Ishikawa (cell line): ENCODE results near the gene DDAH1.

Source experiments
- CEBPB ChIP-seq: IDR thresholded peaks from 2 replicates; pipeline ENCODE4 v1.6.1; 2012
- CREB1 ChIP-seq: IDR thresholded peaks from 2 replicates; pipeline ENCODE4 v1.6.1; 2012; ENCODE audit warnings: low read depth
- EGR1 ChIP-seq: IDR thresholded peaks from 2 replicates; pipeline ENCODE4 v1.6.1; 2012
- EP300 ChIP-seq: IDR thresholded peaks from 2 replicates; pipeline ENCODE4 v1.6.1; 2012; ENCODE audit warnings: borderline replicate concordance
- FOXM1 ChIP-seq: IDR thresholded peaks from 2 replicates; pipeline ENCODE4 v1.6.1; 2012; ENCODE audit warnings: low read depth, borderline replicate concordance
- NFIC ChIP-seq: IDR thresholded peaks from 2 replicates; pipeline ENCODE4 v1.6.1; 2012
- RAD21 ChIP-seq: IDR thresholded peaks from 2 replicates; pipeline ENCODE4 v1.6.1; 2012; ENCODE audit warnings: low read depth
- TAF1 ChIP-seq: IDR thresholded peaks from 2 replicates; pipeline ENCODE4 v1.6.1; 2012; ENCODE audit warnings: low read depth, mild to moderate bottlenecking
- TCF12 ChIP-seq: IDR thresholded peaks from 2 replicates; pipeline ENCODE4 v1.6.1; 2012; ENCODE audit warnings: low read depth
- TEAD4 ChIP-seq: IDR thresholded peaks from 2 replicates; pipeline ENCODE4 v1.6.1; 2012
- USF1 ChIP-seq: IDR thresholded peaks from 2 replicates; pipeline ENCODE4 v1.6.1; 2012
- YY1 ChIP-seq: IDR thresholded peaks from 2 replicates; pipeline ENCODE4 v1.6.1; 2012; ENCODE audit warnings: low read depth
- ZBTB7A ChIP-seq: IDR thresholded peaks from 2 replicates; pipeline ENCODE4 v1.6.1; 2012; ENCODE audit warnings: low read depth
- TF ChIP-seq, protein P1 (sequence below): IDR thresholded peaks from 2 replicates; pipeline ENCODE4 v1.6.1; 2012; ENCODE audit warnings: low read depth, mild to moderate bottlenecking
- TF ChIP-seq, protein P2 (sequence below): IDR thresholded peaks from 2 replicates; pipeline ENCODE4 v1.6.1; 2012

Gene DDAH1

DNA sequence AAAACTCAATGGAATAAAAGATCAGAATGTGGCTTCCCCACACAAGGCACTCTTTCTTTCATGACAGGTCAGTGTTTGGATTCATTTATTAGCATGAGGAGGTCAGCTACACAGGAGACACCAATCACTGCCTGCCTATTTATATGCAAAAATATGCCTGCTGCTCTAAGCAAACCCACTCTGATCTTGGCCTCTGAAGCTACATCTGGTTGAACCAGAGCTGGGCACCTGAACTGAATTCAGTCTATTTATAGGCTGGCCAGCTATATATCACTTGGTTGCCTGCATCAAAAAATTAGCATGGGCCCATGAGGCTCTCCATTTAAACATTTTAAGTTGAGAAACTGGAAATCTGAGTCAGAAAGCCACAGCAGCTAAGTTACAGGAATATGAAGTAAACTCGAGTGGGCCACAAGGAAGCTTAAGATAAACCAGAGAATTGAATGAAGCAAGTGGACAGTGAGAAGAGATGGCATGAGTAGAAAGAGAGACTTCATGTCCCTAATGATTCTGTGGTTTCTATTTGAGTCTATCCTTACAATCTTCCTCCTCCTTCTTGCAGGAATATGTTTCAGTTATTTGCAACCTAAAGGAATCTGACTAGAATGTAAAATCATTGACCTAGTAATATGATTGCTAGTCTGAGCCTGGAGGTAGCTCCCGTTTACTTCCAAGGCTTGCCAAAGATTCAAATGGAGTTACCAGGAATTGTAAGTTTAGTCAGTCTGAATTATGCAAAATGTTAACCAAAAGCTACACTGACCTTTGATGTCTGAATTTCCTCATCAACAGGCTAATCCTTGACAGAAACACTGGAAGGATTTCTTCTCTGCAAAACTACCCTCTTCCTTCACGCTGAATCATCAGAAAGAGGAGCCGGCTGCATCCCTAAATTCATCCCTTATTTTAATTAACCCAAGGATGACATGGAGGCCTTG is 17.7 kb downstream of the DDAH1 start:
- TF ChIP-seq EGR1 (no peak), ZBTB7A (no peak), FOXM1 (no peak), CREB1 (no peak), NFIC (no peak), RAD21 (no peak), YY1 (no peak), TEAD4 (no peak), TAF1 (no peak), USF1 (no peak), TCF12 (no peak), CEBPB (no peak), EP300 (no peak)
- TF ChIP-seq, protein P1, sequence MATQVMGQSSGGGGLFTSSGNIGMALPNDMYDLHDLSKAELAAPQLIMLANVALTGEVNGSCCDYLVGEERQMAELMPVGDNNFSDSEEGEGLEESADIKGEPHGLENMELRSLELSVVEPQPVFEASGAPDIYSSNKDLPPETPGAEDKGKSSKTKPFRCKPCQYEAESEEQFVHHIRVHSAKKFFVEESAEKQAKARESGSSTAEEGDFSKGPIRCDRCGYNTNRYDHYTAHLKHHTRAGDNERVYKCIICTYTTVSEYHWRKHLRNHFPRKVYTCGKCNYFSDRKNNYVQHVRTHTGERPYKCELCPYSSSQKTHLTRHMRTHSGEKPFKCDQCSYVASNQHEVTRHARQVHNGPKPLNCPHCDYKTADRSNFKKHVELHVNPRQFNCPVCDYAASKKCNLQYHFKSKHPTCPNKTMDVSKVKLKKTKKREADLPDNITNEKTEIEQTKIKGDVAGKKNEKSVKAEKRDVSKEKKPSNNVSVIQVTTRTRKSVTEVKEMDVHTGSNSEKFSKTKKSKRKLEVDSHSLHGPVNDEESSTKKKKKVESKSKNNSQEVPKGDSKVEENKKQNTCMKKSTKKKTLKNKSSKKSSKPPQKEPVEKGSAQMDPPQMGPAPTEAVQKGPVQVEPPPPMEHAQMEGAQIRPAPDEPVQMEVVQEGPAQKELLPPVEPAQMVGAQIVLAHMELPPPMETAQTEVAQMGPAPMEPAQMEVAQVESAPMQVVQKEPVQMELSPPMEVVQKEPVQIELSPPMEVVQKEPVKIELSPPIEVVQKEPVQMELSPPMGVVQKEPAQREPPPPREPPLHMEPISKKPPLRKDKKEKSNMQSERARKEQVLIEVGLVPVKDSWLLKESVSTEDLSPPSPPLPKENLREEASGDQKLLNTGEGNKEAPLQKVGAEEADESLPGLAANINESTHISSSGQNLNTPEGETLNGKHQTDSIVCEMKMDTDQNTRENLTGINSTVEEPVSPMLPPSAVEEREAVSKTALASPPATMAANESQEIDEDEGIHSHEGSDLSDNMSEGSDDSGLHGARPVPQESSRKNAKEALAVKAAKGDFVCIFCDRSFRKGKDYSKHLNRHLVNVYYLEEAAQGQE = no peak
- TF ChIP-seq, protein P2, sequence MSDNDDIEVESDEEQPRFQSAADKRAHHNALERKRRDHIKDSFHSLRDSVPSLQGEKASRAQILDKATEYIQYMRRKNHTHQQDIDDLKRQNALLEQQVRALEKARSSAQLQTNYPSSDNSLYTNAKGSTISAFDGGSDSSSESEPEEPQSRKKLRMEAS = no peak

GRCh38 chr1:85445906-85446305 is 19.1 kb downstream of the DDAH1 start:
- TF ChIP-seq NFIC (no peak), TEAD4 (no peak), TAF1 (no peak), EGR1 (no peak), EP300 (no peak)

GRCh38 chr1:85444381-85444780 is 20.6 kb downstream of the DDAH1 start:
- TF ChIP-seq NFIC = no peak
- no peak for TF ChIP-seq TEAD4
- TF ChIP-seq EP300 = no peak
- TF ChIP-seq YY1 = no peak
- TF ChIP-seq ZBTB7A = no peak
- no peak for TF ChIP-seq USF1
- no peak for TF ChIP-seq CEBPB

GRCh38 chr1:85440612-85441011 is 24.3 kb downstream of the DDAH1 start:
- TF ChIP-seq ZBTB7A = no peak

GRCh38 chr1:85438353-85438752 is 26.6 kb downstream of the DDAH1 start:
- TF ChIP-seq TCF12 = no peak
- TF ChIP-seq EP300 = no peak
- no peak for TF ChIP-seq RAD21
- TF ChIP-seq CEBPB = no peak
- no peak for TF ChIP-seq YY1
- TF ChIP-seq NFIC = no peak

DNA sequence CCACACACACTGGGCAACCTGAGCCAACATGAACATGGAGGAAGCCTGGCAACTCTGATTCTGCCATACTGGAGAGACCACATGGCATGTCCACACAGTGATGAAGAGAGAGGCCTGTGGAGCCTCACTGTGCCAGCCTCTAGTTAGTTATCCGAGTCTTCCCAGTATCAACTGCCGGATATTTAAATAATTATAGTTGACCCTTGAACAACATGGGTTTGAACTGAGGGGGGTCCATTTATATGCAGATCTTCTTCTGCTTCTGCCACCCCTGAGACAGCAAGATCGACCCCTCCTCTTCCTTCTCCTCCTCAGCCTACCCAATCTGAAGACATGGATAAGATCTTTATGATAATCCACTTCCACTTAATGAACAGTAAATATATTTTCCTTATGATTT is 27.8 kb downstream of the DDAH1 start:
- TF ChIP-seq EGR1 = no peak
- TF ChIP-seq TAF1 = no peak
- TF ChIP-seq FOXM1 = no peak
- TF ChIP-seq, protein P1 = no peak
- no peak for TF ChIP-seq CEBPB
- no peak for TF ChIP-seq ZBTB7A
- TF ChIP-seq EP300 = no peak

- no peak for TF ChIP-seq NFIC
- TF ChIP-seq, protein P1 = no peak
- TF ChIP-seq YY1 = no peak
- no peak for TF ChIP-seq TCF12
- TF ChIP-seq USF1 = no peak
- TF ChIP-seq EP300 = no peak
- TF ChIP-seq FOXM1 = no peak
- no peak for TF ChIP-seq RAD21
- no peak for TF ChIP-seq CREB1
- no peak for TF ChIP-seq CEBPB
- TF ChIP-seq EGR1 = no peak
- TF ChIP-seq TEAD4 = no peak
- TF ChIP-seq, protein P2 = no peak
- TF ChIP-seq TAF1 = no peak
- no peak for TF ChIP-seq ZBTB7A
Measured at GRCh38 chr1:85433096-85433495, 31.9 kb downstream of the DDAH1 start.
